ENCODE data around the gene CASP4.
"Not testable (repeated sequence)": the region's sequence is repeated elsewhere in the genome, so short reads cannot be mapped to it uniquely, and the experiment has no call there.

The CASP4 gene

GRCh38 chr11:104962852-104963251, 5.5 kb downstream of the CASP4 start:
- no peak for DNase-seq (ENCODE audit: extremely low spot score, insufficient read length, low read depth)
- FAIRE-seq, result no peak

GRCh38 chr11:104957280-104957679, 11.1 kb downstream of the CASP4 start:
- DNase-seq (ENCODE audit: extremely low spot score, insufficient read length, low read depth), result no peak
- no peak for FAIRE-seq

GRCh38 chr11:104956528-104956927, 11.8 kb downstream of the CASP4 start:
- FAIRE-seq, result no peak
- DNase-seq (ENCODE audit: extremely low spot score, insufficient read length, low read depth), result no peak

- FAIRE-seq (peak; percentile 48), DNase-seq (ENCODE audit: extremely low spot score, insufficient read length, low read depth) (no peak)
Observed at GRCh38 chr11:104946907-104947306, 21.5 kb downstream of the CASP4 start.

- no peak for FAIRE-seq
- DNase-seq (ENCODE audit: extremely low spot score, insufficient read length, low read depth), result no peak
Observed at GRCh38 chr11:104944076-104944475, 24.3 kb downstream of the CASP4 start.

GRCh38 chr11:104943561-104943960, 24.8 kb downstream of the CASP4 start:
- no peak for DNase-seq (ENCODE audit: extremely low spot score, insufficient read length, low read depth)
- FAIRE-seq, result no peak

- FAIRE-seq, result no peak
- no peak for DNase-seq (ENCODE audit: extremely low spot score, insufficient read length, low read depth)
Observed at GRCh38 chr11:104934594-104934993, 33.8 kb downstream of the CASP4 start.

- not testable (repeated sequence) for DNase-seq (ENCODE audit: extremely low spot score, insufficient read length, low read depth); FAIRE-seq
Observed at GRCh38 chr11:104934073-104934472, 34.3 kb downstream of the CASP4 start.

- DNase-seq (ENCODE audit: extremely low spot score, insufficient read length, low read depth) (no peak), FAIRE-seq (no peak)
Observed at GRCh38 chr11:104928811-104929210, 39.6 kb downstream of the CASP4 start.

GRCh38 chr11:104926771-104927611, 41.4 kb downstream of the CASP4 start:
- DNase-seq (ENCODE audit: extremely low spot score, insufficient read length, low read depth) (no peak), FAIRE-seq (no peak)

GRCh38 chr11:104925850-104926249, 42.5 kb downstream of the CASP4 start:
- DNase-seq (ENCODE audit: extremely low spot score, insufficient read length, low read depth) (no peak), FAIRE-seq (no peak)

- peak; percentile 9 for FAIRE-seq
Observed at GRCh38 chr11:104918113-104918824, 50.1 kb downstream of the CASP4 start.

GRCh38 chr11:104917271-104918112, 50.9 kb downstream of the CASP4 start:
- FAIRE-seq, result no peak

More at GRCh38 chr11:104918113-104918824, 50.1 kb downstream of the CASP4 start:
- no peak for DNase-seq (ENCODE audit: extremely low spot score, insufficient read length, low read depth)

GRCh38 chr11:104916442-104916841, 51.9 kb downstream of the CASP4 start:
- no peak for FAIRE-seq

More at GRCh38 chr11:104917271-104918112, 50.9 kb downstream of the CASP4 start:
- DNase-seq (ENCODE audit: extremely low spot score, insufficient read length, low read depth), result no peak

GRCh38 chr11:104912102-104912501, 56.3 kb downstream of the CASP4 start:
- no peak for FAIRE-seq
- no peak for DNase-seq (ENCODE audit: extremely low spot score, insufficient read length, low read depth)

More at GRCh38 chr11:104916442-104916841, 51.9 kb downstream of the CASP4 start:
- DNase-seq (ENCODE audit: extremely low spot score, insufficient read length, low read depth), result no peak

GRCh38 chr11:104908186-104908531, 60.2 kb downstream of the CASP4 start:
- DNase-seq (ENCODE audit: extremely low spot score, insufficient read length, low read depth) (no peak), FAIRE-seq (no peak)

GRCh38 chr11:104907521-104908185, 60.7 kb downstream of the CASP4 start:
- FAIRE-seq (no peak), DNase-seq (ENCODE audit: extremely low spot score, insufficient read length, low read depth) (no peak)

GRCh38 chr11:104905271-104905670, 63.1 kb downstream of the CASP4 start:
- DNase-seq (ENCODE audit: extremely low spot score, insufficient read length, low read depth) (no peak), FAIRE-seq (no peak)

GRCh38 chr11:104899226-104899625, 69.1 kb downstream of the CASP4 start:
- no peak for DNase-seq (ENCODE audit: extremely low spot score, insufficient read length, low read depth)
- FAIRE-seq, result no peak

GRCh38 chr11:104898685-104899013, 69.7 kb downstream of the CASP4 start:
- FAIRE-seq, result no peak
- DNase-seq (ENCODE audit: extremely low spot score, insufficient read length, low read depth), result no peak
